ENCODE data around the gene SEPTIN1.

GRCh38 chr16:30379158-30379783 is 3.1 kb downstream of the SEPTIN1 start:
- TF ChIP-seq EZH2phosphoT487 (IDR thresholded peaks at IDR 0.05; ENCODE audit: borderline replicate concordance, low read depth, low read length) (no peak), CTCF (conservative IDR thresholded peaks at IDR 0.05; ENCODE audit: low read length) (no peak)

Data from OCI-LY7 (cell line).